GM12865 (cell line): Measurements from ENCODE around the gene KRT75.

ENCODE experiments used
- DNase-seq: peaks from one replicate; pipeline ENCODE4 v3.0.0; 2010; ENCODE audit warnings: low read depth
- H3K4me3 ChIP-seq: 2 replicates; pipeline ENCODE4 v1.5.1; 2011; ENCODE audit warnings: mild to moderate bottlenecking, low read depth, low read length, control low read depth
- TF ChIP-seq, protein P1 (sequence below): IDR thresholded peaks from 2 replicates; pipeline ENCODE4 v1.5.1; 2011; ENCODE audit warnings: low read length, control low read depth, low read depth, inconsistent platforms; ENCODE audit not compliant: insufficient read depth; ENCODE audit errors: missing control alignments

Gene KRT75

DNA sequence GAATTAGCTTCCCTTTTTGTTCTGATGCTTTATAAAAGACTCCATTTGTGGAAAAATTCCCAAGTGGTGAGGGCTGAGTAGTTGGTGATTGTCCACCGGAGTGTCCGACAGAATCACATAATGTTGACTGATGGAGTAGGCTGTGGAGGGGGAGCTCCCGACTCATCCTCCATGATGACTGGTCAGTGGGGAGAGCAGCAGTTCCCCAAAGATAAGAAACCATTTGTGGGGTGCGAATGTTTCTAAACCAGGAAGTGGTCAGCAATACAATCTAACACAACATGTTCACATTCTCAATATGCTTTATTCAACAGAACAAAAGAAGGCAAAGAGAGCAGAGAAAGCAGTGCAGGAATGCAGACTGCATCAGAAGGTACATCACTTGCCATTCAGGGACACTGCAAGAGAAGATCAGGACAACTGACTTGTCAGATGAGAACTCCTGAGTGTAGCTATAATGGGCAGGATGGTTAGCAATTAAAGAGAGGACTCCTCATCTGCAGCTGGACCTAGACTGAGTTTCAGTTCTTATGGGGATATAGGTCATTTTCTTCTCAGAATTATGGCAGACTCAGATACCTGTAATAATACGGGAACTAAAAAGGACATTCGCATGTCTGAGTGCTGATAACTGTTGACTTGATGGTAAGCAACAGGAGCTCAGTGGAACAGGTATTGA is 12.3 kb upstream of the KRT75 start:
- TF ChIP-seq, protein P1, sequence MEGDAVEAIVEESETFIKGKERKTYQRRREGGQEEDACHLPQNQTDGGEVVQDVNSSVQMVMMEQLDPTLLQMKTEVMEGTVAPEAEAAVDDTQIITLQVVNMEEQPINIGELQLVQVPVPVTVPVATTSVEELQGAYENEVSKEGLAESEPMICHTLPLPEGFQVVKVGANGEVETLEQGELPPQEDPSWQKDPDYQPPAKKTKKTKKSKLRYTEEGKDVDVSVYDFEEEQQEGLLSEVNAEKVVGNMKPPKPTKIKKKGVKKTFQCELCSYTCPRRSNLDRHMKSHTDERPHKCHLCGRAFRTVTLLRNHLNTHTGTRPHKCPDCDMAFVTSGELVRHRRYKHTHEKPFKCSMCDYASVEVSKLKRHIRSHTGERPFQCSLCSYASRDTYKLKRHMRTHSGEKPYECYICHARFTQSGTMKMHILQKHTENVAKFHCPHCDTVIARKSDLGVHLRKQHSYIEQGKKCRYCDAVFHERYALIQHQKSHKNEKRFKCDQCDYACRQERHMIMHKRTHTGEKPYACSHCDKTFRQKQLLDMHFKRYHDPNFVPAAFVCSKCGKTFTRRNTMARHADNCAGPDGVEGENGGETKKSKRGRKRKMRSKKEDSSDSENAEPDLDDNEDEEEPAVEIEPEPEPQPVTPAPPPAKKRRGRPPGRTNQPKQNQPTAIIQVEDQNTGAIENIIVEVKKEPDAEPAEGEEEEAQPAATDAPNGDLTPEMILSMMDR: no peak
- no peak overlapping the region for H3K4me3 ChIP-seq
- DNase-seq: no peak

DNA sequence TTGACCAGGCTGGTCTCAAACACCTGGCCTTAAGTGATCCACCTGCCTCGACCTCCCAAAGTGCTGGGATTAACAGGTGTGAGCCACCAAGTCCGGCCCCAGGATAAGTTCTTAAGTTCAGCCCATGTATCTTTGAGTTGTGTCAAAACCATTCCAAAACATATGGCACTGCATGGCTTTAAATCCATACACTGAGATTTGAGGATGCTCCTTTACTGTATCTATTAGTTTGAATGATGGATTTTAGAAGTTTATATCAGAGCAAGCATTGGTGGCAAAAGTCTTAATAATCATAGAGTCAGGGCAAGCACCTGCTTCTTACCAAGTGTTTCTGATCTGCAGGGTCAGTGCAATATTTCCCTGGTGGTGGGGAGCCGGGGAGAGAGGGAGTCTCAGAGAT is 11.7 kb upstream of the KRT75 start:
- TF ChIP-seq, protein P1: no peak
- no peak for DNase-seq
- H3K4me3 ChIP-seq: no peak overlapping the region

DNA sequence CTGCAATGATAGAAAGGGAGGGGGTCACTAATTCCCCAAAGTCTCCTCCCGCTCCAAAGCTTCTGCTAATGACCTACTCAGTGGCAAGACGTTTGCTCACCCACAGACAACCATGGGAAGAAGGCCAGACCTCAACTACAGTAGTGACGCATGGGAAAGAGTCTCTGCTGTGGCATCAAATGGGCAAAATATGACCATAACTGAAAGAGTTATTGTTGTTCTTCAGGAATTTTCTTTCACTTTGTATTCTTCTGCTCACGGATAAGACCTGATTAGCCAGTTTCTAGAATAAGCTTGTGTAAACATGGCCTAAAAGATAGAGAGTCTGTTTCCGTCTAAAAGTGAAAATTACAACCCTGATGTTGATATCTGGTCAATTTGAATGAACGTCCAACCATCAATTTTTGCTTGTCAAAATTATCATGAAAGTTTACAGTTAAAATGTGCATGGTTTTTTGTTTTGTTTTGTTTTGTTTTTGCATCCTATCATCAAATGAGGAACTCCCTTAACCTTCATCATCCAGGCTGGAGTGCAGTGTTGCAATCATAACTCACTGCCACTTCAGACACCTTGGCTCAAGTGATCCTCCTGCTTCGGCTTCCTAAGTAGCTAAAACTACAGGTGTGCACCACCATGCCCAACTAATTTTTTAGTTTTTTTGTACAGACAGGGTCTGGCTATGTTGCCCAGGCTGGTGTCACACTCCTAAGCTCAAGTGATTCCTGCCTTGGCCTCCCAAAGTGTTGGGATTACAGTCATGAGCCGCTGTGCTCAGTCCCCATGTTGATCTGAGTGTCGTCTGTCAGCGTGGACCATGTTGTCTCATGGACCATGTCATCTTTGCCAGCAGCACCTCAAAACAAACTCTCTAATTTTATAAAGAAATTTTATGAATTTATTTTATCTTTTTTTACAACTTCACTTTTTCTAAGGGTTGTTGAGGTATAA is 10.8 kb upstream of the KRT75 start:
- TF ChIP-seq, protein P1: no peak
- H3K4me3 ChIP-seq: no peak overlapping the region
- DNase-seq: no peak

DNA sequence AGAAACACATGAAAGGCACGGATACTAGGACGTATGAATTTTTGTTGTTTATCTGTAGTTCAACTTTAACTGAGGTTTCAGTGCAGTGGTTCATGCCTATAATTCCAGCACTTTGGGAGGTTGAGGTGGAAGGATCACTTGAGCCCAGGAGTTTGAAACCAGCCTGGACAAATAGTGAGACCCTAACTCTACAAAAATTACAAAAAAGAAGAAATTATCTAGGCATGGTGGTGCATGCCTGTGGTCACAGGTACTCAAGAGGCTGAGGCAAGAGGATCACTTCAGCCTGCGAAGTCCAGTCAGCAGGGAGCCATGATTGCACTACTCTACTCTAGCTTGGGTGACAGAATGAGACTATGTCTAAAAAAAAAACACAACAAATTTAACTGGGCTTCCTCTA is 9.8 kb upstream of the KRT75 start:
- TF ChIP-seq, protein P1: no peak
- no peak overlapping the region for H3K4me3 ChIP-seq
- no peak for DNase-seq

DNA sequence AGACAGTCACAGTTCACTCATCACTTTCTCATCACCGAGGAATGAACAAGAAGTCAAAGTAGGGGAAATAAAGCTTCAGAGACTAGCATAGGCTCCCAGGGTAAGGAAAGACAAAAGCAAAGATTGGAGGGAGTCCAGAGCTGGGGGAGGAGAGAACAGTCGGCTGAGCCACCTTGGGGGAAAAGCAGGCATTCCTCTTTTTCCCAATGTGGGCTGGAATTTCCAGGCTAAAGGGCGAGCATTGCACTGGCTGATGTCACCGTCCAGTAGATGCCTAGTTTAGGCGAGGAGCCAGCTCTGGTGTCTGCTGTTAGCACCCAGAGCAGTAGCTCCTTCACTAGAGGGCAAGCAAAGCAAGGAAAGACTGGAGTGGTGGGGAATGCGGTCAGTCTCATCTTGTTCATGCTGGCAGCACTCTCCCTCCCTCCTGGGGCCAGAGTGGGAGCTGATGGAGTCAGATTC is 8.5 kb upstream of the KRT75 start:
- H3K4me3 ChIP-seq: no peak overlapping the region
- TF ChIP-seq, protein P1: no peak
- DNase-seq: no peak

DNA sequence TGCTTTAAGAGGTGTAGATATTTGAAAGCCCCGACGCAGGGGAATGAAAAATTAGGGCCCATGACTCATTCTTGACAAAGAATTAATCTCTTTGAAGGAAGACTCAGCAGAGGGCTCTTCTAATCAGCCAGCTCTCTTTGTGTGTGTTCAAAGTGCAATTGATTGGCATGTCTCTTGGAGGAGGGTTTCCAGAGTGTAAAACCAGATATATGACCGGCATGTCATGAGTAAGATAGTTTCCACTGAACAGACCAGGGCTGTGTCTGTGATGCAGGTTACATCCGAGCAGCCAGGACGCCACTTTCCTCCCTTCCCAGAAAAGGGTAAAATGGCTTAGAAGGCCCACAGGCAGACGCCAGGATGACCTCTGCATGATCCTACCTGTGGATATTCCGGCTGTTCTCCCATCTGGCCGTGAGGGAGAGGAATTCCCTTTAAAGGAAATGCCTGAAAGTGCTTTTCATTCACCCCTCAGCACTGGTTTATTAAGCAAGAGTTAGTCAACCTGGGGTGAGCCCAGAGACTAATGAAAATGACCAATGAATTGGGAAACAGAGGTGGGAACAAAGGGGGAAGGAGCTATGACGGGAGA is 7.2 kb upstream of the KRT75 start:
- no peak for DNase-seq
- TF ChIP-seq, protein P1: no peak

More for the DNA sequence above, 7.2 kb upstream of the KRT75 start:
- H3K4me3 ChIP-seq: no peak overlapping the region
